Activated T-cell treated with anti-CD3 and anti-CD28 coated beads, Interleukin-2, amount 50 U/mL, for 4 hours (primary cell): Measurements from ENCODE around the gene RPS4Y1. TPM values are rescaled to one million over a fixed set of nuclear protein-coding genes. Genes with fewer than 3 reads are reported as not detected.
"Not testable (repeated sequence)": the region's sequence is repeated elsewhere in the genome, so short reads cannot be mapped to it uniquely, and the experiment has no call there.

Experiments used
- ATAC-seq, 2 donors: fragments of 200-7000 bp; cut with Tn5 transposase; one replicate each; pipeline ENCODE4 v1.10.0; 2021
- DNase-seq: peaks from one replicate; pipeline ENCODE4 v3.0.0-alpha.2; 2020
- H3K27me3 Mint-ChIP-seq: one replicate; pipeline ENCODE4 v1.8.0; 2021; ENCODE audit warnings: low read depth, mixed read lengths
- H3K36me3 Mint-ChIP-seq: one replicate; pipeline ENCODE4 v1.8.0; 2022; ENCODE audit warnings: mixed read lengths; ENCODE audit not compliant: insufficient read depth
- H3K4me1 Mint-ChIP-seq: one replicate; pipeline ENCODE4 v1.8.0; 2021; ENCODE audit warnings: low read depth, mixed read lengths
- H3K4me3 Mint-ChIP-seq: one replicate; pipeline ENCODE4 v1.8.0; 2021; ENCODE audit warnings: mild to moderate bottlenecking, moderate library complexity, mixed read lengths
- H3K9me3 Mint-ChIP-seq: one replicate; pipeline ENCODE4 v1.8.0; 2021; ENCODE audit warnings: mixed read lengths
- total RNA-seq, 3 donors: library from RNA; stranded (reverse); gene quantifications; one replicate each; pipeline ENCODE4 v1.2.1, GENCODE V29; 2021

RPS4Y1 gene
- 100 to 1,000 TPM in 2 of 3 donors, under 1 TPM in 1; 0.58 to 425 (median 367) TPM for total RNA-seq

DNA sequence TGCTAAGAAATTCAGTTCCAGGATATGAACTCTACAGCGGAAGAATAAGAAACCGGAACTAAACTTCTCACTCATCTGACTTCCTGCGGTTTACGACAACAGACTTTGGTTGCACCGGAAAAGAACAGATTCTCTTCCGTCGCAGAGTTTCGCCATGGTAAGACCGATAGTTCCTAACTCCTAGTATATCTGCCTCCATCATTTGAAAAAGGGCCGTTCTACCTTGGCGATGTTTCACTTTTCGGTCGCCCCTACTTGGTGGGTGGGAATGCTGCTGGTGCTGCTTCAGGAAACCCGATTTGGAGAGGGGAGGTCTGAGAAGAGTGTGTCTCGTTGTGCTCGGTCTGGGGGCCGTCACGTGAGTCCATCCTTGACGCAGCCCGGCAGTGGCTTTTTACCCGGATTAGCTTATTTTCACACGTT lies at the start of gene RPS4Y1:
TSS of gene RPS4Y1 (plus strand) at position 132 of the 423 bp plus-strand sequence. CDS start at position 155, 23 bp downstream.
- Mint-ChIP-seq H3K9me3 (no peaks in the 10 kb centered on the region), H3K4me3 (peak within 1 kb of the TSS; percentile 95), H3K27me3 (no peaks in the 10 kb centered on the region), H3K4me1 (peaks cover 37% of the 10 kb centered on the region), H3K36me3 (peaks cover 29% of the 10 kb centered on the region)
- DNase-seq (no peak), ATAC-seq (peak in 1 of 2 donors; percentile 90)

DNA sequence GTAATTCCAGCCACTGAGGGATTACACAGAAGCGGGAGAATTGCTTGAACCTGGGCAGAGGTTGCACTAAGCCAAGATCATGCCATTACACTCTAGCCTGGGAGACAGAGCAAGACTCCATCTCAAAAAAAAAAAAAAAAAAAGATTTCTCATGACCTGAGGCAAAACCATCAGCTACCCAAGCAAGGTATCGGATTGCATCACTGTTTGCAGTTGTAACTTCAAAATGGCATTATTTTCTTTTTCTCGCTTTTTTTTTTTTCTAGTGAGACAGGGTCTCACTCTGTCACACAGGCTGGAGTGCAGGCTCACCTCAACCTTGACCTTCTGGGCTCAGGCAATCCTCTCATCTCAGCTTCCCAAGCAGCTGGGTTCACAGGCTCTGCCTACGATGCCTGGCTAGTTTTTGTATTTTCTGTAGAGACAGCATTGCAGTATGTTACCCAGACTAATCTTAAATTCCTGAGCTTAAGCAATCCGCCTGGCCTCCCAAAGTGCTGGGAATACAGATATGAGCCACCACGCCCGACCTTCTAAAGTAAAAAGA lies 44.4 kb upstream of the RPS4Y1 start:
- Mint-ChIP-seq H3K4me1 (no peaks in the 10 kb centered on the region), H3K36me3 (no peaks in the 10 kb centered on the region), H3K9me3 (no peaks in the 10 kb centered on the region), H3K4me3 (no peak overlapping the region), H3K27me3 (peaks cover 3% of the 10 kb centered on the region)
- no peak for DNase-seq
- no peak for ATAC-seq

DNA sequence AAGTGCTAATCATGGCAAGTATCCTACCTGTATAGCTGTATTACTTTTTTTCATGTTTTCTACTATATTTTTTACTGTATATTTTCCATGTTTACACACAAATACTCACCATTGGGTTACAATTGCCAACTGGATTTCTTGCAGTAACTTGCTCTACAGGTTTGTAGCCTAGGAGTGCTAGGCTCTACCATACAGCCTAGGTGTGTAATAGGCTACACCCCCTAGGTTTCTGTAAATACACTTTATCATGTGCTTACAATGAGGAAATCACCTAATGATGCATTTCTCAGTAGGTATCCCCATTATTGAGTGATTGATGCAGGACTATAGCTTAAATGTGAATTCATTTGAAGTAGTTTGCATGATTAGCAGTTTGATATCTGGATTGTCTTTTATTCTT lies 43.4 kb upstream of the RPS4Y1 start:
- no peaks in the 10 kb centered on the region for H3K27me3 Mint-ChIP-seq
- no peak overlapping the region for H3K4me3 Mint-ChIP-seq
- no peaks in the 10 kb centered on the region for H3K36me3 Mint-ChIP-seq
- no peak for DNase-seq
- no peaks in the 10 kb centered on the region for H3K9me3 Mint-ChIP-seq
- peaks cover 2% of the 10 kb centered on the region for H3K4me1 Mint-ChIP-seq
- no peak for ATAC-seq

DNA sequence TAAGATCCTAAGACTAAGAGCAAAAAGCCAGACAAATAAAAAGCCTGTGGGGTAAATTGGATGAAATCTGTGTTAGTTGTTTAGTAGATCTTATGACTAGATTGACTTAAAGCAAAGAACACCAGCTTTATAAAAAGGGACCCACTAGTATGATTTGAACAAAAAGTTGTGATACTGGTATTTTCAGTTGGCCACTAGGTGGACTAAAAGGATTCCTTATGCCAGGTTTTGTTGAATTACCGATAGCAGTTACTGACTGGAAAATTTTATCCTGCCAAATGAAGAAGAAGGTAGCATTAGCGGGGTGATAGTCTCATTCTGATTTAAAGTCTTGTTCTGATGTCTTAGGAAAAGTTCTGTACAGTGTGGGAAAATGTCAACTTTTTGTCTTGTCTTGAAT lies 41.2 kb upstream of the RPS4Y1 start:
- Mint-ChIP-seq H3K36me3 (no peaks in the 10 kb centered on the region), H3K4me3 (no peak overlapping the region), H3K9me3 (no peaks in the 10 kb centered on the region), H3K27me3 (peaks cover 3% of the 10 kb centered on the region), H3K4me1 (peaks cover 2% of the 10 kb centered on the region)
- ATAC-seq (no peak), DNase-seq (no peak)

DNA sequence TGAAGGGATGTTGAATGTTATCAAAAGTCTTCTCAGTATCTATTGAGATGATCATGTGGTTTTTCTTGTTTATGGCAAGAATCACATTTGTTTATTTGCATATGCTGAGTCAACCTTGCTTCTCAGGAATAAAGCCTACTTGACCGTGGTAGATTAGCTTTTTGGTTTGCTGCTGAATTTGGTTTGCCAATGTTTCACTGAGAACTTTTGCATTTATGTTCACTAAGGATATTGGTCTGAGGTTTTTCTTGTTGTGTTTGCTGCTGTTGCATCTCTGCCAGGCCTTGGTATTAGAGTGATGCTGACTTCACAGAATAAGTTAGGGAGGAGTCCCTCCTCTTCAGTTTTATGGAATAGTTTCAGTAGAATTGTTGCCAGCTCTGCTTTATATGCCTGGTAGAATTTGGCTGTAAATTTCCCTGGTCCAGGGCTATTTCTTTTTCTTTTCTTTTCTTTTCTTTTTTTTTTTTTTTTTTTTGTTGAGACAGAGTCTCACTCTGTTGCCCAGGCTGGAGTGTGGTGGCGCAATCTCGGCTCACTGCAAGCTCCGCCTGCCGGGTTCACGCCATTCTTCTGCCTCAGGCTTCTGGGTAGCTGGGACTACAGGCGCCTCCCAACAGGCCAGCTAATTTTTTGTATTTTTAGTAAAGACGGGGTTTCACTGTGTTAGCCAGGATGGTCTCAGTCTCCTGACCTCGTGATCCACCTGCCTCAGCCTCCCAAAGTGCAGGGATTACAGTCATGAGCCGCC lies 24.1 kb upstream of the RPS4Y1 start:
- H3K4me3 Mint-ChIP-seq, ATAC-seq, H3K36me3 Mint-ChIP-seq, H3K9me3 Mint-ChIP-seq, H3K4me1 Mint-ChIP-seq, DNase-seq: not testable (repeated sequence)
- peaks cover 12% of the 10 kb centered on the region for H3K27me3 Mint-ChIP-seq

DNA sequence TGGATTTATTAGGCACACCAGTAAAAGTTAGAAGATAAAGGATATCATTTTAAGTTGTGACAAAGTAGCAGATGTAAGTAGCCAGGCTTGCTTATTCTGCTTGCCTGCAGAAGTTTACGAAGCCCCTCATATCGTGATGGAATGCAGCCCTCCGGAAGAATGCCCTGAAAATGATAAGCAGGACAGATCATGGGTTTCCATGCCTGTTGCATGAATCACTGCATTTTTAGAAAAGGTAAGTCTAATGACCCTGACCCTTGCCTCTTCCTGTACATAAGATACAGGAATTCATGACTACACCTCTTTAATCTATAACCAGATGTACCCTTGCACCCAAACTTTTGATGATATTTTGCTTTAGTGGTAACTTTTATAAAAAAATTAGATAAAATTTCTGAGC lies 16.9 kb upstream of the RPS4Y1 start:
- no peaks in the 10 kb centered on the region for H3K36me3 Mint-ChIP-seq
- no peak overlapping the region for H3K4me3 Mint-ChIP-seq
- H3K27me3 Mint-ChIP-seq: peaks cover 12% of the 10 kb centered on the region
- ATAC-seq (no peak), DNase-seq (no peak)
- H3K9me3 Mint-ChIP-seq: no peaks in the 10 kb centered on the region
- H3K4me1 Mint-ChIP-seq: no peaks in the 10 kb centered on the region

DNA sequence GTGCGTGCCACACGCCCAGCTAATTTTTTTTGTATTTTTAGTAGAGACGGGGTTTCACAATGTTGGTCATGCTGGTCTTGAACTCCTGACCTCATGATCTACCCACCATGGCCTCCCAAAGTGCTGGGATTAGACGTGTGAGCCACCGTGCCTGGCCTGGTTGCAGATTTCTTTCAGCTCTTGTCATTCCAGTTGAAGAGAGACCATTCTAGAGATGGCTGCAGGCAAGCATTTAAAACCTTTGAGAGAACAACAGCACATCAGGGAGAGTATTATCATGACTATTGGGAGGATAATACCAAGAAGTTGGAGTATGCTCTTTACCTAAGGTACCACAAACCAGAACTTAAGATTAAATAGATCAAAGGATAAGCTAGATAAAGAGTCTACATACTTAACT lies 12.9 kb upstream of the RPS4Y1 start:
- Mint-ChIP-seq H3K27me3 (peaks cover 23% of the 10 kb centered on the region), H3K4me1 (no peaks in the 10 kb centered on the region), H3K36me3 (no peaks in the 10 kb centered on the region), H3K9me3 (no peaks in the 10 kb centered on the region), H3K4me3 (no peak overlapping the region)
- no peak for DNase-seq
- ATAC-seq: no peak

DNA sequence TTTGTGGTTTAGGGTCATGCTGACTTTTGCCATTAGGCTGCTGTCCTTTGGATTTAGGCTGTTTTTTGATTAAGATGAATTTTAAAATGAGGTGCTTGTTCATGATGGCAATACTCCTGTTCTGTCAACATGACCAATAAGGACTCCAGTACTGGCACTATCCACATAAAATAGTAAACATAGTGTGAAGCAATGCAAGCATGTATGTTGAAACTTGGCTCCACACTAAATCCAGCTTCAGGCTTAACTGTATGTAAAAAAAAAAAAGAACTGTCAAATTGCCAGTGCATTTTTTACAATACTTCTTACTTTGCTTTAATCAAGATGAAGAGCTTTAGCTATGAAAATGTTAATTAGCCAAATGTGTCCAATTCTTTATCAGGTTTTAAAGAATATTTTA lies 6.2 kb upstream of the RPS4Y1 start:
- Mint-ChIP-seq H3K36me3 (no peaks in the 10 kb centered on the region), H3K27me3 (peaks cover 23% of the 10 kb centered on the region), H3K9me3 (no peaks in the 10 kb centered on the region), H3K4me3 (no peak overlapping the region), H3K4me1 (no peaks in the 10 kb centered on the region)
- no peak for ATAC-seq
- no peak for DNase-seq

DNA sequence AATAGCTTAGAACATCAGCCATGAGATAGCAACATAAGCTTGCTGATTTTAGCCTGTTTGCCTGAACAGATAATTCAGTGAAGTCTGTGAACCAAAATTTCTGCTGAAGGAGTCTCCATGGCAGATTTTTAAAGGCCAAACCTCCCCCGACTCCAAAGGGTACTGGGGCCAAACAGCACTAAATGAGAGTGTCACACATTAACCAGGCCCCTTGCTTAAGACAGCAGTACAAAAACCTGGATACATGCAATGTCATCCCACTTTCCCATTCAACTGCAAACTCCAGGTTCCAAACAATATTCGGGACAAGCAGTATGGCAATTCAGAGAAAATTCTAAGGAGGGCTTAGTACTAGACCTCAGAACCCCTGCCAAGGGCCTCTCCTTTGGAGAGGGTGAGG lies 4.3 kb upstream of the RPS4Y1 start:
- H3K9me3 Mint-ChIP-seq: no peaks in the 10 kb centered on the region
- peaks cover 2% of the 10 kb centered on the region for H3K4me1 Mint-ChIP-seq
- no peak overlapping the region for H3K4me3 Mint-ChIP-seq
- peaks cover 5% of the 10 kb centered on the region for H3K36me3 Mint-ChIP-seq
- H3K27me3 Mint-ChIP-seq: peaks cover 11% of the 10 kb centered on the region
- no peak for ATAC-seq
- no peak for DNase-seq

DNA sequence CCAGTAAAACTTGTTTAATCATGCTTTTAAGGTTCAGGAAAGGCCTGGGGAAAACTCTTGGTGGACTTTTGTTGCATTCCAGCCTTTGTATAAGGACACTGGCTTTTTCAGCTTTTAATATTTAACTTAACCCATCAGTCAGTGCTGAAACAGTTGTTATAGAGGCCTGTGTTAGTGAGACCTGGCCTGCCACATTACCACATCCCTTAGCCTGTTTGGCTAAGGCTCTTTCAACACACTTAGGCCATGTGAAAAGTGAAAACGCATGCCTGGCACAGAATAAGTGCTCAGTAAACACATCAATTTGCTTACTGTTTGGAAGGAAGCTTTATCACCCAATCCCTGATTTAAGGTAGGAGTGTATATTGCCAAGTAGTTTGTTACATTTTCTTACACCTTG lies 3.5 kb upstream of the RPS4Y1 start:
- Mint-ChIP-seq H3K36me3 (peaks cover 5% of the 10 kb centered on the region), H3K9me3 (no peaks in the 10 kb centered on the region), H3K4me1 (peaks cover 2% of the 10 kb centered on the region), H3K4me3 (no peak overlapping the region), H3K27me3 (peaks cover 11% of the 10 kb centered on the region)
- no peak for ATAC-seq
- DNase-seq: no peak

DNA sequence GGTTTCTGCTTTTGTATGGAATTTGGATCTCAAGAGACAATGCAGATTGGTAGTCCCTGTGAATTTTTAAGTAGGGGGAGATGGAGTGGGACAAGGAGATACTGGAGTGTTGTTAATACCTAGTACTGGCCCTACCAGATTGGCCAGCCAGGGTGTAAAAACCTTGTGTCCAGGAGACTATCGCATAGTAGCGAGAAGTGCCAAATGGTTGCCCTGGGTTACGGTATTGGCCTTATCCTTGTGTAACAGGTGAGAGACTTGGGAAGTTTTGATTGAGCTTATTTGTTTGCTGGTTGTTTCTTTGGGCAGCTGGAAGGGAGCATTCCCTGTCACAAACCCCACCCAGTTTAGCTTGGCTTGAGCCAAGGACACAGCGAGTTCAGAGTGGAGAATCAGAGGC lies 5.4 kb downstream of the RPS4Y1 start:
- H3K4me1 Mint-ChIP-seq: peaks cover 78% of the 10 kb centered on the region
- H3K9me3 Mint-ChIP-seq: no peaks in the 10 kb centered on the region
- H3K36me3 Mint-ChIP-seq: peaks cover 62% of the 10 kb centered on the region
- DNase-seq (no peak), ATAC-seq (no peak)
- peak overlapping the region; percentile 51 for H3K4me3 Mint-ChIP-seq
- no peaks in the 10 kb centered on the region for H3K27me3 Mint-ChIP-seq

DNA sequence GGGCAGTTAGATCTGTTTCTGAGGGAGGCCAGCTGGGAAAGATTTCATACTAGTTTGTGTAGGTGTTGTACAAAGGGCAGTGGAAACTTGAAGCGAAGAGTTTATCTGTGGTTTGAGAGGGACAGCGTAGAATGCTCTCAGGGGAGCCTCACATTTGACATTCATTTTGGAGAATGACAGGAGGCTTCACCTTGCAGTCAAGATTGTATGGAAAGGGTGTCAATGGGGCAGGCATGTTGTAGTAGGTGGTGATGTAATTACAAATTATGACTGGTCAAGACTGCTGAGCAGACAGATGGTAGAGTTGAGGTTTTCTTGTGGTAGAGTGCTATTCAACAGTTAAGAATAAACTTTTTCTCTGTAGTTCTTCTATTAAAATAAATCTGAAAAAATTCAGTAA lies 7.0 kb downstream of the RPS4Y1 start:
- H3K4me3 Mint-ChIP-seq: peak overlapping the region; percentile 58
- no peaks in the 10 kb centered on the region for H3K27me3 Mint-ChIP-seq

DNA sequence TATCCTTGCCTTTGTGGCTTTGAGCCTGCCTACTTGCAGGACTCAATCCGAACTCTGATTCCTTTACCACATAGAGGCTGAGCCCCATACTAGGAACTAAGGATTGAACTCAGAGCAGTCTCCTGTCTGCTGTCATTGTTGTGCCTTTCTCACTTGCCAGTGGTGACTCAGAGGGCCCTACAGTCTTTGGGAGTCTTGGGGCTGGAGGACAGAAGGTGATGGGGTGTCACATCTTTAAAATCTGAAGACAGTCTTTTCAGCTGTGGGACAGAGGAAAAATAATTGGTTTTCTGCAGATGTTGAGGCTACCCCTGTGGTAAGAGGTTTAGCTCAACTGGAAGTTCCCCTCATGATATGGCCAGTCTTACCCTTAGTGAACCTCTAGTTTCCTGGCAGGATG lies 8.0 kb downstream of the RPS4Y1 start:
- peaks cover 58% of the 10 kb centered on the region for H3K36me3 Mint-ChIP-seq
- ATAC-seq (peak in 1 of 2 donors; percentile 42), DNase-seq (no peak)
- peak overlapping the region; percentile 6 for H3K4me3 Mint-ChIP-seq
- no peaks in the 10 kb centered on the region for H3K9me3 Mint-ChIP-seq
- H3K27me3 Mint-ChIP-seq: no peaks in the 10 kb centered on the region
- peaks cover 76% of the 10 kb centered on the region for H3K4me1 Mint-ChIP-seq

More for the DNA sequence above, 7.0 kb downstream of the RPS4Y1 start:
- DNase-seq (no peak), ATAC-seq (no peak)
- peaks cover 66% of the 10 kb centered on the region for H3K36me3 Mint-ChIP-seq
- peaks cover 82% of the 10 kb centered on the region for H3K4me1 Mint-ChIP-seq
- no peaks in the 10 kb centered on the region for H3K9me3 Mint-ChIP-seq

DNA sequence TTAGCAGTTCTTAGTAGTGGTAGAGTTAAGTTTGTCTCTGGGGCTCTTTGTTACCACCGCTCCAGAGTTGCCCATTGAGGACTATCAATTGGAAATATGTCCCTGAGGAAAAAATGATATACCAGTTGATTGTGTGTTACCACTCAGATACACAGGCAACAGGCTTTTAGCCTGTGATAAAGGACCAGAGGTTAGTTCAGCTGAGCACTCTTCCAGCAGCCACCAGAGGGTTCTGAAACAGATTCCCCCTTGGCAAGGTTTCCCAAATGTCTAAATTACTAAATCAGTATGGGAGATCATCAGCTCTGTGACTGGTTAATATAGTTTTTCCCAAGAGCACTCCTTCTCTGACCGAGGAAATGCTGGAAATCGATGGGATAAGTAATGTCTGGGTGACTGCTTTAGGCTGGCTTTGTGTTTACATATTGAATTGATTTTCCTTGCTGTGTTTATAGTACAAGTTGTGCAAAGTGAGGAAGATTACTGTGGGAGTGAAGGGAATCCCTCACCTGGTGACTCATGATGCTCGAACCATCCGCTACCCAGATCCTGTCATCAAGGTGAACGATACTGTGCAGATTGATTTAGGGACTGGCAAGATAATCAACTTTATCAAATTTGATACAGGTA lies 12.9 kb downstream of the RPS4Y1 start:
- Mint-ChIP-seq H3K36me3 (peaks cover 56% of the 10 kb centered on the region), H3K27me3 (no peaks in the 10 kb centered on the region), H3K4me3 (no peak overlapping the region), H3K9me3 (no peaks in the 10 kb centered on the region), H3K4me1 (peaks cover 68% of the 10 kb centered on the region)
- ATAC-seq (no peak), DNase-seq (no peak)

DNA sequence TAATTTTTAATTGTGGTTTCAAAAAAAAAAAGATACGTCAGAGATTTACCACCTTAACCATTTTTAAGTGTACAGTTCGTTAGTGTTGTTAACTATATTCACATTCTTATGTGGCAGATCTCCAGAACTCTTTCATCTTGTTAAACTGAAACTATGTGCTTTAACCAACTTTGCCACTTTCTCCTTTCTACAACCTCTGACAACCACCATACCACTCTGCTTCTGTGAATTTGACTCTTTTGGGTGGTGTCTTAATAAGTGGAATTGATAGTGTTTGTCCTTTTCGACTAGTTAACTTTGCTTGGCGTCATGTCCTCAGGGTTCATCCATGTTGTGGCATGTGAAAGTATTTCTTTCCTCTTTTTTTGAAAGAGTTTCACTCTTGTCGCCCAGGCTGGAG lies 15.7 kb downstream of the RPS4Y1 start:
- H3K4me3 Mint-ChIP-seq: no peak overlapping the region
- H3K4me1 Mint-ChIP-seq: peaks cover 64% of the 10 kb centered on the region
- H3K9me3 Mint-ChIP-seq: no peaks in the 10 kb centered on the region
- peak in 1 of 2 donors; percentile 67 for ATAC-seq
- H3K27me3 Mint-ChIP-seq: no peaks in the 10 kb centered on the region
- H3K36me3 Mint-ChIP-seq: peaks cover 53% of the 10 kb centered on the region
- DNase-seq: no peak
